Measurements from ENCODE around the gene CNTNAP2.

The CNTNAP2 gene

DNA sequence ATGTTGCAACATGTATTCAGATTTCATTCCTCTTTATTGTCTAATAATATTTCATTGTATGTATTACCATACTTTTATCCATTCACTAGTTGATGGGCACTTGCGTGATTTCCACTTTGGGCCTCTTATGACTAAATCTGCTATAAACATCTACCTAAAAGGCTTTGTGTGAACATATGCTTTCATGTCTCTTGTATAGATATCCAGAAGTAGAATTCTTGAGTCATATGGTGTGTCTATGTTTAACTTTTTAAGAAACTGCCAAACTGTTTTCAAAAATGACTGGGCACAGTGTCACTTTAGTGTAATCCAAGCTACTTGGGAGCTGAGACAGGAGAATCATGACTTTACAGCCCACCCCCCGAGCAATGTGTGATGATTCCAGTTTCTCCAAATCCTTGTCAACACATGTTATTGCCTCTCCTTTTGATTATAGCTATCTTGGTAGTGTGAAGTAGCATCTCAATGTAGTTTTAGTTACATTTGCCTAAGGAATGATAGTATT is 1855.1 kb downstream of the CNTNAP2 start:
- no peak for DNase-seq (ENCODE audit: low spot score)

DNA sequence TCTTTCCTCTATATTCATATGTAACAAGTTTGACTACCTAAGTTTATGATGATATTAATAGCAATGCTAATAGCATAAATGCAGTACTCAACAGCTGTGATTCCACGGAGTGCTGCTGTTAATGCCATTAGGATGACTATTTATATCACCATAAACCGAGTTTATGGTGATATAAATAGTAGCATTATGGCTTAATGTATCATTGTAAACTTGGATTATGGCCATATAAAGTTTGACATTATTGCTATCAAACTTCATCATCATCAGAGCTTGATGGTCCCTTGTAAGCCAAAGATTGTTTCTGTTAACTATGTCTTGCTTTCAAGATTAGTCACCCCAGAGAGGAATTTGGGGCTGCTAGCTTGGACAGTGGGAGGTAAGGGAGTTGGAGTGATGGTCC is 1861.6 kb downstream of the CNTNAP2 start:
- DNase-seq (ENCODE audit: low spot score) = no peak

GRCh38 chr7:147978651-147979050 is 1862.0 kb downstream of the CNTNAP2 start:
- DNase-seq (ENCODE audit: low spot score) = no peak

DNA sequence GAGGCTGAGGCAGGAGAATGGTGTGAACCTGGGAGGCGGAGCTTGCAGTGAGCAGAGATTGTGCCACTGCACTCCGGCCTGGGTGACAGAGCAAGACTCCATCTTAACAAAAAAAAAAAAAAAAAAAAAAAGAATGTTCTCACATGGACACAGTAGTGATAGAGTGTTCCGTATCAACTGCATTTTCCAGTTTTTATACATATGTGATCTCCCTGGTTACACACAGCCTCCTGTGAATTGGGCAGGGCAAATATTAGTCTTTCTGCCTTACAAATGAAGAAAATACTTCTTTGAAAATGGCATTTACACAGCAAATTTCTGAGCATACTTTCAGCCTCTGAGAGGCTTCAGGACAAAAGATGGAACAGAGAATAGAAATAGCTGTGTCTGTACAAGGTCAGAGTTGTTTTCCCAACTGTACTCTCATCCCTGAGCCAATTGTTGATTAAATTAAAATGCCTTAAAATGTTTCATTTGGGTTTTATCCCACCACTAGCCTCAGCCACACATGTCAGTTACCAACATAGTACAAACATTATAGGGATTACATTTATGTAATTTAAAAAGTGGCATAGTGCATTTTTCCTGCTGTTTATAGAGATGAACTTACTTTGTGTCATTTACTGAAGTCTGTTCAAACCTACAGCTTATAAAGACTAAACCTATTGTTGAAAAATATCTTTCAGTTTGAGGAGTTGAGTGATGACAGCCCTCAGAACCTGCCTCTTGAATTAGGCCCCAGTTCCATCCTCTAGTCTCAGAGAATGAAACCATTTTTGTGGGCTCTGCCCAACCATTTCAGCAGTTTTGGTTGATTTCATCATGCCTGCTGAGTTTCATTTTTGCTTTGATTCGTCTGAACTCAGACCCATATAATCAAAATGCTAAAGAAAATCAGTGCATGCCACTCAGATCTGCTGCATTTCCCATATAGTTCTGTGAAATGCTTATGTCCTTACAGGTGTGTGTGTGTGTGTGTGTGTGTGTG is 1864.5 kb downstream of the CNTNAP2 start:
- DNase-seq (ENCODE audit: low spot score) = no peak

DNA sequence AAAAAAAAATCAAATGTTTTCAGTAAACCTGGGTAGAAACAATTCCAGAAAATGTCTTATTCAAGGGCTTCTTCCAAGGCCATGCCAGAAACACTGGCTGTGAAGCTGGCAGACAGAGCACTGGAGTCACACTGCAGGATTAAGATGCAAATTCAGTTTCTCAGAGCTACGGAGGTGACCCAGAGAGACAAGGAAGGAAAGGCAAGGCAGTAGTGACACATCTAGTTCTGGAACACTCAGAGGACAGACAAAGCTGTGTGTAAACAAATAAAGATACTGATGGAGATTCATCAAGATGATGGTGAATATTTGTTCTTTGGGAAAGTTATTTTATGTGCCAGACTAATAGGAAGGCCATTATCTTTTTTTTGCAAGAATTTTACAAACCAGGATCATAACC is 1865.7 kb downstream of the CNTNAP2 start:
- DNase-seq (ENCODE audit: low spot score) = no peak

DNA sequence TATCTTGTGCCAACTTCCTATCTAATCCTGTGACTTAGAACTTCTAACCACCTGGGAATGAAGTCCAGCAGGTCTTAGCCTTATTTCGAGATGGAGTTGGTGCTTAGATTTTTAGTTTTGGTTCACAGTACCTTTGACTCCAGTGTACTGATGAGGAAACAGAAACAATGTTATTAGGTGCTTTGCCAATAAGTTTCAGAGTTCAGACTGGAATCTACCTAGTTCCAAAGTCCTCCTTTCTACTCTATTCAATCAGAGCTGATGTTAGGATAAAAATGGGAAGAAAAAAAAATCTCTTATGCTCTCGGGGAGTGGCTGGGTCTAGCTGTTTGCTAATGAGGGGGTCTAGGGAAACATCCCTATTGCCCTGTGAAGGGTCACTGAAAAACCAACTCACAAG is 1867.7 kb downstream of the CNTNAP2 start:
- DNase-seq (ENCODE audit: low spot score) = no peak

- DNase-seq (ENCODE audit: low spot score) = no peak
These were observed 1873.5 kb downstream of the CNTNAP2 start for GRCh38 chr7:147990079-147990478.

GRCh38 chr7:147990942-147991341 is 1874.3 kb downstream of the CNTNAP2 start:
- no peak for DNase-seq (ENCODE audit: low spot score)

DNA sequence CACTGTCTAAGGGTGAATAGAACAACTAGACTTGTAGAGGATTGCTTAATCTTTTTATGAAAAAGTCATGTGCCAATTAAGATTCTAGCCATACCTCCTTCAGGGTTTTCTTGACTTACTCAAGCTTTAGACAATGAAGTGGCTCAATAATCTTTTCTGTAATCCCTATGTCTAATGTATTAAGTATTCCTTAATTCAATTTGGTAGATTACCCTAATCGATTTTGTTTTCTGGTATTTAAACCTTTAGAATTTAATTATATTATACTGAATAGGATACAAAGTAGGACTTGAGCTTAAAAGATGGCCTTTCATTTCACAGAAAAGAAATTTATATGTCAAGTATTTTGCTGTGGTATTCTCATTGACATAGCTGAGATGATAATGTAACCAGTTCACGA is 1876.1 kb downstream of the CNTNAP2 start:
- no peak for DNase-seq (ENCODE audit: low spot score)

DNA sequence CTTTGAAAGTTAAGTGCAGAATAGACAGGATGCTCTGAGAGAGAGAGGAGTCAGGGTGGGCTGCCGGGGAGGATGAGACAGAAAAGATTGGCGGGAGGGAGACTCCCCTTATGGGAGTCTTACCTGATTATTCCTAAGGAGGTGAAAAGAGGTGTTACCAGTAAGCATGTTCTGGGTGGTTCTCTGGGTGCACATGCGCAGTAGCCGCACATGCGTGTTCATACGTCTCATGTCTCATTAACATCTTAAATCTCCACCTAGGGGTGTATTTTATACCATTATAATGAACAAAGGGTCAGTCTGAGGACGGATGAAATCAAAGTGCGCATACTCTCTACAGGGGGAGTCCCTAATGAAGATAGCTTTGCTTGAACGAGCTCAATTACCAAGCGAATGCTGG is 1881.0 kb downstream of the CNTNAP2 start:
- no peak for DNase-seq (ENCODE audit: low spot score)

- no peak for DNase-seq (ENCODE audit: low spot score)
These were observed 1883.4 kb downstream of the CNTNAP2 start for GRCh38 chr7:147999962-148000361.

DNA sequence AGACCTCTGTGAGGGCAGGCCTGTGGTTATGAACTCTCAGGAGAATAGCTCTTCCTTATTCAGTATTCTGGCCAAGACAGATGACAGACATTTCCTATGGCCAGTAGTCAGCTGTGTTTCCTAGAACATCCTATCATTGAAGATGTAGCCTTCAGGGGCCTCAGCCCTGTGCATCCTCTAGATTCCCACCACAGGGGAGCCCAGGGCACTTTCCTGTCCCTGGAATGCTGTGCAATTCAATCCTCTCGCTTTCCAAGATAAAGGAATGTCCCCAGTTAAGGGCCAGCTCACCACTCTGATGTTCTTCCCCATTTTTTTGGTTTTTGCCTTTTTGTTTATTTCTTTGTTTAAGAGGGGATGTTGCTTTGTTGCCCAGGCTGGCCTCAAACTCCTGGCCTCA is 1895.2 kb downstream of the CNTNAP2 start:
- DNase-seq (ENCODE audit: low spot score) = no peak

DNA sequence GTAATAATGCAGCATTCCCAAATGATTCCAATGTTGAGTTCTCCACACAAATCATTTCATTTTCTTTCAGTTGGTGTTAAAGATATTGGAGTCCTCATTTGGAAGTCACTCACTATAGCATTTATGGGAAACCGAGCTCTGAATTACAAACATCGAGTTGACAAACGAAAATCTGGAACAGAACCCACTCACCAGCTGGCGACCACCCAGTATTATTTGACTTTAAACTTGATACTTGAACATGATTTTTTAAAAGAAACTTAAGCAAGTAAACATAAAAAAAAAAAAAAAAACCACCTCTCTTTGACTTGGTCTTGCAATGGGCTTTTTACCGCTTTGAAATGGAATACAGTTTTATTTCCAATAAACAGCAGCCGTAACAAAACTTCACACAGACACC is 1897.4 kb downstream of the CNTNAP2 start:
- no peak for DNase-seq (ENCODE audit: low spot score)

DNA sequence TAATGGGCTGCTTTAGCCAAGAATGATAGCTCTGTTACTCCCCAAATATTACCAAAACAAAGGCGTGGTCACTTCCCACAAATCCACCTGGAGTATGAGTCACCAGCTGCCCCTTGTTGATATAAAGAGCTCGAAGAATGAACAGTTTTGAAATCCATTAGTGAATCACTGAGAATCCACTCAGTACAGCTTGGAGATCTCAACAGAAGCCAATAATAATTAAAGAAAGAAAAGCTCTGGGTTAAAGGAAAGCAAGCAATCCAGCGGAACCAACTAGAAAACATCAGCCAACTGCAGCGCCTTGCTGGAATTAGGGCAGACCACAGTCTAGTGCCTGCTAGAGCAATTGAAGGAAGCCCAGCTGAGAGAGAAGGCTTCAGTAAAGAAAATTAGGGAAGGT is 1897.9 kb downstream of the CNTNAP2 start:
- DNase-seq (ENCODE audit: low spot score) = no peak

- no peak for DNase-seq (ENCODE audit: low spot score)
These were observed 1900.5 kb downstream of the CNTNAP2 start for GRCh38 chr7:148017126-148017525.

GRCh38 chr7:148020679-148021078 is 1904.1 kb downstream of the CNTNAP2 start:
- DNase-seq (ENCODE audit: low spot score) = no peak

DNA sequence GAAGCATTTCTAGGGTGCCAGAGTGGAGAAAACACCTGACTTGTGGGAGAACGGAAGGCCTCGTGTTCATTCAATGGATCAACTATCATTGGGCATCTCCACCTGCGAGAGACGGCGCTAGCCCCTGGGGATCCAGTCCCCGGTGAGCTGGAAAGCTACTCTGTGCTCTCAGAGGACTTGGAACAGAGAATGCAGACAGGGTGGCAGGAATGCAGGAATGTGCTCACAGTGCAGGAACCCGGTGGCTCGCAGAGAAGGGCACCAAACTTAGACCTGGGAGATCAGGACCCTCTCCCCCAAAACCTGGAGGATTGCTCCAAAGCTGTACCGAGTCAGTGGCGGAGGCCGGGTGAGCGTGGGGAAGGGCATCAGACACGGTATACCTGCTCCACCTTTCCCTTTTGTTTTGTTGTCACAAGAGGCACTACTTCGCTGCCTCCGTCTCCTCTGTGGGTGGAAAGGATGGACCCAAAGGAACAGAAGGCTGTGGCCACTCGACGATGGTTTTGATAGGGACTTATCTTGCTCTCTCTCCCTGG is 1905.0 kb downstream of the CNTNAP2 start:
- DNase-seq (ENCODE audit: low spot score) = no peak

GRCh38 chr7:148022832-148023231 is 1906.2 kb downstream of the CNTNAP2 start:
- no peak for DNase-seq (ENCODE audit: low spot score)

DNA sequence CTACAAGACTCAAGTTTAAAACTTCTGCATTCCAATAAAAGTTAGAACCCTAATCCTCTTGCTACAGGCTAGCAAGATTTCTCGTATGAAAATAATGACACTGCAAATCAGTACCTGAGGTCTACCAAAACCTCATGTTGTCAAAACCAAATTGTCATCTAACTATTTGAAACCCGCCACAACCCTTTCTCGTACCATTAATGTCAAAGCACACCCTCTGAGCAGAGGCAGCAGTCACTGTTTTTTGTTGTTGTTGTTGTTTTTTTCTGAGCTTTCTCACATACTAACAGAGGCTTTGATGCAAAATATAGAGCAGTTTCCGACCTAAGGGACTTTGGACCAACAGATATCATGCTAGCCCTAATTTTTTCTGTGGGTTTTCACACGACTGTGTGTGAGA is 1910.1 kb downstream of the CNTNAP2 start:
- DNase-seq (ENCODE audit: low spot score) = no peak

DNA sequence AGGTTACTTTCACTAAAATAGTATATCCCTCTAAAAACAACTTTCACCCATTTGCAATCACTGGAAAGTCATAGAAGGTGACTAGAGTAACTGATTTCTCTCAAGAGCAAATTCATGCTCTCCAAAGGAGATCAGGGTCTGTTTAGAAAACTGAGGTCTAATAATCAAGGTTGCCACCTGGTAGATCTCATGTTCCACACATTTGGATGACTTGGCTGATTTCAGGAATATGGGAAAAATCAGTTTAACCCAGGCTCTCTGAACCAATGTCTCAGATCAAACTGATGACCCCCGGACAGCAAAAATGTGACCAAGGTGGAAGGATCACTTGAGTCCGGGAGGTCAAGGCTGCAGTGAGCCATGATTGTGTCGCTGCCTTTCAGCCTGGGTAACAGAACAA is 1911.6 kb downstream of the CNTNAP2 start:
- no peak for DNase-seq (ENCODE audit: low spot score)

DNA sequence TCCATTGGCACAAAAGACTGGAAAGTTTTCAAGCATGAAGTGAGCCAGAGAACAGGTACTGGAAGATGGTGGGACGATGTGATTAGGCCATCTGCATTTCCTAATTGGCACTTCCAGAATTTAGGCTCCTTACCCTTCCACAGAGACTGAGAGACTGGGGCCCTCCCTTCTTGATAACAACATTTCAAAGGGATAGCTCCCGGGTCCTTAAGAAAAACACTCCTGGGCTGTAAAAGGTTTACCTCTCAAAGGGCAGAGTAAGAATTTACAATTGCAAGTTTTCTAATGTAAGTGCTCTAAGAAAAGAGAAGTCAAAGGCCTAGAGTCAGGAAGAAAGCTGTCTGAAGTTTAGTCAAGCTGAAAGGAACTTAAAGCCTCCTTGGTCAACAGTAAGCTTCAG is 1914.4 kb downstream of the CNTNAP2 start:
- no peak for DNase-seq (ENCODE audit: low spot score)

DNA sequence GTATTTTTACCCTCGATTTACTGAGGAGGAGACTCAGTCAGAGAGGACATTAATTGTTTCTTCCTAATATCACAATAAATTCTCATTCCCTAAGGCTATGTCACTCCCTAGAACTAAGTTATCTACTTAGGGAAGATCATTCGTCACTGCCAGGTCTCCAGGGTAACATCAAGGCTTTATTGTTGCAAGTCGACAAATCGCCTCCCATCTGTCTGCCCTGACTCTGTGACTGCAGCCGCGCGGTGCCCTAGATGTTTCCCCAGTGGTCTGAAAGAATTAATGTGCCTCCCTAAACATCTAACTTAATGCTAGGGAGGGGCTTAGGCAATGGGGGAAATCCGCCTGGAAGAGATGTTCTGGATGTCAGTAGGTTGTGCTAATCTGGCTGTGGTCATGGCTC is 1915.2 kb downstream of the CNTNAP2 start:
- no peak for DNase-seq (ENCODE audit: low spot score)

DNA sequence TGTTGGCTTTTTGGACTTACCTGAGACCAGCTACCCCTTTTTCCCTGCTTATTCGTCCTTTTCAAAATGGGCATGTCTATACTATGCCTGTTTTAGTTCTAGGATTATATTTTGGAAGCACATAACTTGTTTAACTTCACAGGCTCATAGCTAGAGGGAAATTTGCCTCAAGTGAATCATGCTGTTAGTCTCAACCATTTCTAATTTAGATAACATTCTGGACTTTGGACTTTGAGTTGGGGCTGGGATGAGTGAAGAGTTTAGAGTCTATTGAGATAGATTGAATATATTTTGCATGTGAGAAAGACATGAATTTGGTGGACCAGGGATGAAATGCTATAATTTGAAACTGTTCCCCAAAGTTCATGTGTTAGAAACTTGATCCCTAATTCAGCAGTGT is 1919.3 kb downstream of the CNTNAP2 start:
- no peak for DNase-seq (ENCODE audit: low spot score)

GRCh38 chr7:148037044-148037443 is 1920.4 kb downstream of the CNTNAP2 start:
- no peak for DNase-seq (ENCODE audit: low spot score)

Measured in hepatic stellate cell (primary cell).